ENCODE data around the gene IL1RAPL1. TPM values are rescaled to one million over a fixed set of nuclear protein-coding genes. Genes with fewer than 3 reads are reported as not detected.

IL1RAPL1 gene
- total RNA-seq, 2 donors from 2014 or later, result 0.66 to 1.1 TPM

- H3K4me3 ChIP-seq (ENCODE audit: low read length), result no peak overlapping the region
- WGBS, 2 experiments (ENCODE audit: insufficient coverage in 1 of 2, insufficient read length in 1 of 2), result 80 to 93% methylated on average over 1 to 4 of the region's 4 CpGs
- H3K27me3 ChIP-seq (ENCODE audit: control insufficient read depth, insufficient read depth, low read length, poor library complexity, severe bottlenecking), result no peaks in the 10 kb centered on the region
- no peaks in the 10 kb centered on the region for H3K36me3 ChIP-seq (ENCODE audit: control insufficient read depth, insufficient read depth, low read length)
- H3K9me3 ChIP-seq (ENCODE audit: control insufficient read depth, low read length), result no peaks in the 10 kb centered on the region
- no peak overlapping the region for H3K4me3 Mint-ChIP-seq
- H3K27ac Mint-ChIP-seq, result no peak overlapping the region
- no peaks in the 10 kb centered on the region for H3K36me3 Mint-ChIP-seq (ENCODE audit: low read depth)
- no peak overlapping the region for H3K9ac ChIP-seq (ENCODE audit: extremely low read depth, low read length, poor library complexity, severe bottlenecking)
- H3K4me1 Mint-ChIP-seq, result no peaks in the 10 kb centered on the region
- peaks cover 44% of the 10 kb centered on the region for H3K27me3 Mint-ChIP-seq (ENCODE audit: insufficient read depth)
- no peak for TF ChIP-seq CTCF (conservative IDR thresholded peaks at IDR 0.05)
- H3K9me3 Mint-ChIP-seq, result no peaks in the 10 kb centered on the region
- no peaks in the 10 kb centered on the region for H3K4me1 ChIP-seq (ENCODE audit: control insufficient read depth, insufficient read depth, low read length)
- H3K27ac ChIP-seq (ENCODE audit: low read depth, low read length), result no peak overlapping the region
- no peak for DNase-seq
These were observed 930.9 kb downstream of the IL1RAPL1 start for GRCh38 chrX:29518100-29518499.

GRCh38 chrX:29528281-29528680 lies 941.0 kb downstream of the IL1RAPL1 start:
- no peaks in the 10 kb centered on the region for H3K27me3 ChIP-seq (ENCODE audit: control insufficient read depth, insufficient read depth, low read length, poor library complexity, severe bottlenecking)
- DNase-seq, result no peak
- no peak overlapping the region for H3K4me3 ChIP-seq (ENCODE audit: low read length)
- no peaks in the 10 kb centered on the region for H3K9me3 ChIP-seq (ENCODE audit: control insufficient read depth, low read length)
- Mint-ChIP-seq H3K9me3 (no peaks in the 10 kb centered on the region), H3K4me1 (peaks cover 6% of the 10 kb centered on the region), H3K27ac (no peak overlapping the region), H3K36me3 (ENCODE audit: low read depth) (no peaks in the 10 kb centered on the region), H3K27me3 (ENCODE audit: insufficient read depth) (no peaks in the 10 kb centered on the region), H3K4me3 (no peak overlapping the region)
- no peaks in the 10 kb centered on the region for H3K36me3 ChIP-seq (ENCODE audit: control insufficient read depth, insufficient read depth, low read length)
- 95% methylated on average over 1 of the region's 1 CpG; no CpG with 5 or more reads in 1 of the 2 experiments for whole genome bisulfite sequencing, 2 experiments (ENCODE audit: insufficient coverage in 1 of 2, insufficient read length in 1 of 2)
- H3K27ac ChIP-seq (ENCODE audit: low read depth, low read length), result no peak overlapping the region
- no peak for TF ChIP-seq CTCF (conservative IDR thresholded peaks at IDR 0.05)
- H3K4me1 ChIP-seq (ENCODE audit: control insufficient read depth, insufficient read depth, low read length), result no peaks in the 10 kb centered on the region
- no peak overlapping the region for H3K9ac ChIP-seq (ENCODE audit: extremely low read depth, low read length, poor library complexity, severe bottlenecking)

- H3K36me3 ChIP-seq (ENCODE audit: control insufficient read depth, insufficient read depth, low read length), result no peaks in the 10 kb centered on the region
- no peak overlapping the region for H3K9ac ChIP-seq (ENCODE audit: extremely low read depth, low read length, poor library complexity, severe bottlenecking)
- no peak overlapping the region for H3K4me3 Mint-ChIP-seq
- no peak overlapping the region for H3K27ac Mint-ChIP-seq
- H3K36me3 Mint-ChIP-seq (ENCODE audit: low read depth), result no peaks in the 10 kb centered on the region
- no peaks in the 10 kb centered on the region for H3K9me3 ChIP-seq (ENCODE audit: control insufficient read depth, low read length)
- no peaks in the 10 kb centered on the region for H3K4me1 ChIP-seq (ENCODE audit: control insufficient read depth, insufficient read depth, low read length)
- no peak overlapping the region for H3K4me3 ChIP-seq (ENCODE audit: low read length)
- WGBS, 2 experiments (ENCODE audit: insufficient coverage in 1 of 2, insufficient read length in 1 of 2), result 92% methylated on average over 2 of the region's 2 CpGs; no CpG with 5 or more reads in 1 of the 2 experiments
- no peaks in the 10 kb centered on the region for H3K9me3 Mint-ChIP-seq
- no peak overlapping the region for H3K27ac ChIP-seq (ENCODE audit: low read depth, low read length)
- no peak for TF ChIP-seq CTCF (conservative IDR thresholded peaks at IDR 0.05)
- no peaks in the 10 kb centered on the region for H3K27me3 ChIP-seq (ENCODE audit: control insufficient read depth, insufficient read depth, low read length, poor library complexity, severe bottlenecking)
- H3K4me1 Mint-ChIP-seq, result peaks cover 11% of the 10 kb centered on the region
- no peak for DNase-seq
- no peaks in the 10 kb centered on the region for H3K27me3 Mint-ChIP-seq (ENCODE audit: insufficient read depth)
These were observed 943.3 kb downstream of the IL1RAPL1 start for GRCh38 chrX:29530501-29530900.
